Tibial nerve (tissue), 4 donors: ENCODE results near the gene REPS2. TPM values are rescaled to one million over a fixed set of nuclear protein-coding genes. Genes with fewer than 3 reads are reported as not detected.

Source experiments
- DNase-seq, 2 donors: peaks; one replicate each; pipeline ENCODE4 v3.0.0-alpha.2; 2019; ENCODE audit warnings: low spot score in 2 of 2
- H3K27ac ChIP-seq, 4 donors: fragments of 200-600 bp; sonication (generic) in 3 of 4; one replicate each; pipeline ENCODE4 v1.5.1; 2017 to 2019; ENCODE audit warnings: mild to moderate bottlenecking in 1 of 4
- H3K27me3 ChIP-seq, 2 donors: fragments of 200-600 bp; sonication (generic) in 1 of 2; one replicate each; pipeline versions ENCODE4 v1.5.1 to v1.6.0; 2017 to 2019
- H3K36me3 ChIP-seq, 3 donors: fragments of 200-600 bp; sonication (generic); one replicate each; pipeline ENCODE4 v1.5.1; 2018 to 2019
- H3K4me1 ChIP-seq, 4 donors: fragments of 200-600 bp; sonication (generic) in 3 of 4; one replicate each; pipeline ENCODE4 v1.5.1; 2017 to 2019
- H3K4me3 ChIP-seq, 4 donors: fragments of 200-600 bp; sonication (generic) in 3 of 4; one replicate each; pipeline ENCODE4 v1.5.1; 2017 to 2019; ENCODE audit warnings: mild to moderate bottlenecking in 1 of 4, moderate library complexity in 1 of 4
- H3K9me3 ChIP-seq, 4 donors: fragments of 200-600 bp; sonication (generic) in 3 of 4; one replicate each; pipeline ENCODE4 v1.5.1; 2017 to 2019
- EP300 ChIP-seq, 2 donors: sonication (generic); formaldehyde crosslinking; IDR thresholded peaks; one replicate each; pipeline ENCODE4 v1.6.1; 2017; ENCODE audit warnings: antibody characterized with exemption in 2 of 2, mild to moderate bottlenecking in 1 of 2
- POLR2A ChIP-seq, 2 donors: fragments of 450-650 bp; IDR thresholded peaks; one replicate each; pipeline ENCODE4 v1.6.1; 2017; ENCODE audit warnings: antibody characterized with exemption in 2 of 2, mild to moderate bottlenecking in 2 of 2, moderate library complexity in 2 of 2
- WGBS, 2 donors: methylation state at CpG; one replicate each; pipeline ENCODE4 v1.1.5; 2018; 5-methylcytosine and 5-hydroxymethylcytosine counted together
- total RNA-seq, 4 donors: library from RNA; depleted of rRNA; stranded (reverse); fragments of >200 nt; gene quantifications; one replicate each; pipeline ENCODE4 v1.1.0, GENCODE V29; 2016
- TF ChIP-seq, protein P1 (sequence below), 5 experiments: fragments of 200-600 bp in 3 of 5; fragments of 450-650 bp in 2 of 5; sonication (generic) in 3 of 5; IDR thresholded peaks; one replicate each; pipeline ENCODE4 v1.5.1; 2016 to 2019; ENCODE audit warnings: antibody characterized with exemption in 5 of 5, mild to moderate bottlenecking in 3 of 5, moderate library complexity in 2 of 5

REPS2 gene
- total RNA-seq, 4 donors from 2014 or later: 7.5 to 26.0 (median 9.7) TPM

DNA sequence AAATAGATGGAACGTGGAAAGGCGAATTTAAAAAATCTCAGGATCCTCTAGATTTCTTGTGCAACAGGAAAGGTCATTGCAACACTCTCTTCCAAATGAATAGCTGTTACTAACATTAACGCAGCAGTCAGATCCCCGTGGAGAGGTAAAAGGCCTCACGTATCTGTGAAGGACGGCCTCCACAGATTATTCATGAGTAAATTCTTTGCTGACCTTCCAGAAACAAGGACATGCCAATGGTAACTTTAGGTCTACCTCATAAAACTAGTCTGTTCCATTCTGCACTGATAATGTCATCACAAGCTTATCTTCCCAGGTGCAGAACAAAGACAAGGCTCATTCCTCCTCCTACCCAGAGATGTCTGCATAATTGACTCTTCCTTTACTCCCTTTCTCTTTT lies 16.1 kb upstream of the REPS2 start:
- H3K4me3 ChIP-seq: no peak overlapping the region
- peaks cover 0 to 5% of the 10 kb centered on the region in 2 donors for H3K27me3 ChIP-seq
- no peaks in the 10 kb centered on the region for H3K9me3 ChIP-seq
- H3K27ac ChIP-seq: no peak overlapping the region
- H3K36me3 ChIP-seq: no peaks in the 10 kb centered on the region
- no peak for DNase-seq
- WGBS, 2 donors: 54 to 74% methylated on average over 6 of the region's 6 CpGs
- TF ChIP-seq POLR2A (IDR thresholded peaks at IDR 0.05) (no peak), EP300 (IDR thresholded peaks at IDR 0.05) (no peak)
- TF ChIP-seq, protein P1, sequence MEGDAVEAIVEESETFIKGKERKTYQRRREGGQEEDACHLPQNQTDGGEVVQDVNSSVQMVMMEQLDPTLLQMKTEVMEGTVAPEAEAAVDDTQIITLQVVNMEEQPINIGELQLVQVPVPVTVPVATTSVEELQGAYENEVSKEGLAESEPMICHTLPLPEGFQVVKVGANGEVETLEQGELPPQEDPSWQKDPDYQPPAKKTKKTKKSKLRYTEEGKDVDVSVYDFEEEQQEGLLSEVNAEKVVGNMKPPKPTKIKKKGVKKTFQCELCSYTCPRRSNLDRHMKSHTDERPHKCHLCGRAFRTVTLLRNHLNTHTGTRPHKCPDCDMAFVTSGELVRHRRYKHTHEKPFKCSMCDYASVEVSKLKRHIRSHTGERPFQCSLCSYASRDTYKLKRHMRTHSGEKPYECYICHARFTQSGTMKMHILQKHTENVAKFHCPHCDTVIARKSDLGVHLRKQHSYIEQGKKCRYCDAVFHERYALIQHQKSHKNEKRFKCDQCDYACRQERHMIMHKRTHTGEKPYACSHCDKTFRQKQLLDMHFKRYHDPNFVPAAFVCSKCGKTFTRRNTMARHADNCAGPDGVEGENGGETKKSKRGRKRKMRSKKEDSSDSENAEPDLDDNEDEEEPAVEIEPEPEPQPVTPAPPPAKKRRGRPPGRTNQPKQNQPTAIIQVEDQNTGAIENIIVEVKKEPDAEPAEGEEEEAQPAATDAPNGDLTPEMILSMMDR (IDR thresholded peaks at IDR 0.05): no peak
- H3K4me1 ChIP-seq: no peaks in the 10 kb centered on the region

DNA sequence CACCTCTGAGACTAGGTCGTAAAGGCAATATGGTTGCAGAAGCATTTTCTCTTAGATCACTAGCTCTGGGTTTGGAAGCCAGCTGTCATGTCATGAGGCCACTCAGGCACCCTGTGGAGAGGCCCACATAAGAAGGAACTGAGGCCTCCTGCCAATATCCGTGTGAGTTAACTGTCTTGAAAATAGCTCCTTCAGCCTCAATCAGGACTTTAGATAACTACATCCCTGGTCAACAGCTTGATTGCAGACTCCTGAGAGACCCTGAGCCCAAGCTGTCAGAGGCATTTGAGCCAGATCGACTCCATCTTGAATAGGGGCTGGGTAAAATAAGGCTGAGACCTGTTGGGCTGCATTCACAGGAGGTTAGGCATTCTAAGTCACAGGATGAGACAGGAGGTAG lies 15.1 kb upstream of the REPS2 start:
- no peak for DNase-seq
- H3K4me3 ChIP-seq: no peak overlapping the region
- H3K9me3 ChIP-seq: no peaks in the 10 kb centered on the region
- peaks cover 0 to 11% of the 10 kb centered on the region in 2 donors for H3K27me3 ChIP-seq
- 43 to 46% methylated on average over 3 of the region's 3 CpGs for WGBS, 2 donors
- TF ChIP-seq POLR2A (IDR thresholded peaks at IDR 0.05): no peak
- TF ChIP-seq EP300 (IDR thresholded peaks at IDR 0.05): no peak
- TF ChIP-seq, protein P1 (IDR thresholded peaks at IDR 0.05): no peak
- H3K36me3 ChIP-seq: no peaks in the 10 kb centered on the region
- no peaks in the 10 kb centered on the region for H3K4me1 ChIP-seq
- no peak overlapping the region for H3K27ac ChIP-seq

DNA sequence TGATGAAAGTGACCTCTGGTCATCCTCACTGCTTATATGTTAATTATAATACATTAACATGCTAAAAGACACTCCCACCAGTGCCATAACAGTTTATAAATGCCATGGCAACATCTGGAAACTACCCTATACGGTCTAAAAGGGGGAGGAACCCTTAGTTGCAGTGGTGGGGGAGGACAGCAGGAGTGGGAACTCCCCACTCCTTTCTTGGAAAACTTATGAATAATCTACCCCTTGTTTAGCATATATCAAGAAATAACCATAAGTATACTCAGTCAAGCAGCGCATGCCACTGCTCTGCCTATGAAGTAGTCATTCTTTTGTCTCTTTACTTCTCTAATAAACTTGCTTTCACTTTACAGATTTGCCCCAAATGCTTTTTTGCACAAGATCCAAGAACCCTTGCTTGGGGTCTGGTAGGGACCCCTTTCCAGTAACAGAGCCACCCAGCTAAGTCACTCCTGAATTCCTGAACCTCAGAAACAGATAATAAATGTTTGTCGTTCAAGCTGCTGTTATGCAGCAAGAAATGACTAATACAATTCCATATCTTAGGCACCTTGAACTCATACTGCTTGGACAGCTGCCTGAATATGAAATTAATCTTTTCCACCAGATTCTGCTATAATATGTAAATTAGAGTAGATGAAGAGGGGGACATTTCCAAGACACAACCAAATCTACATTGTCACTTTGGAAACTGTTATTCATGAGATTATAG lies 14.4 kb upstream of the REPS2 start:
- no peaks in the 10 kb centered on the region for H3K4me1 ChIP-seq
- 56 to 58% methylated on average over 3 of the region's 3 CpGs for WGBS, 2 donors
- H3K27ac ChIP-seq: no peak overlapping the region
- no peaks in the 10 kb centered on the region for H3K36me3 ChIP-seq
- DNase-seq: no peak
- peaks cover 0 to 12% of the 10 kb centered on the region in 2 donors for H3K27me3 ChIP-seq
- H3K4me3 ChIP-seq: no peak overlapping the region
- no peak for TF ChIP-seq EP300 (IDR thresholded peaks at IDR 0.05)
- TF ChIP-seq, protein P1 (IDR thresholded peaks at IDR 0.05): no peak
- TF ChIP-seq POLR2A (IDR thresholded peaks at IDR 0.05): no peak
- H3K9me3 ChIP-seq: no peaks in the 10 kb centered on the region

DNA sequence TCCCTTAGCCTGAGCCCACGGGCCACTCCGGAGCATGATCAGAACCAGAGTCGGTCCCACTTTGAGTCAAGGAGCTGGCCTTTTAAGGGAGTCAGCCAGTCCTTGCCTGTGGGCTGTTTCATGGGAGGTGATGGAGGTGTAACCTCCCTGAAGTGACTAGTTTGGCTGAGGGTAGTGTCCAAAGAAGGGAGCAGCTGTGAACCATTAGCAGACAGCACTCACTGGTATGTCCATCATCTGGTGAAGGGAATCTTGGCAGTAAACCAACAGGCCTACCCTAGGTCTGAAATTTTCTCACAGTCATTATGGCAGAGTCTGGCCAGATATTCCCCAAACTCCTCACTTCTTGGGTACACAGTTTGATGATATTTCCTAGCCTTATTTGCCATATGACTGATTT lies 12.3 kb upstream of the REPS2 start:
- DNase-seq: no peak
- 74 to 90% methylated on average over 3 of the region's 3 CpGs for WGBS, 2 donors
- no peaks in the 10 kb centered on the region for H3K36me3 ChIP-seq
- TF ChIP-seq, protein P1 (IDR thresholded peaks at IDR 0.05): no peak
- no peak for TF ChIP-seq EP300 (IDR thresholded peaks at IDR 0.05)
- no peak for TF ChIP-seq POLR2A (IDR thresholded peaks at IDR 0.05)
- peaks cover 0 to 12% of the 10 kb centered on the region in 2 donors for H3K27me3 ChIP-seq
- no peak overlapping the region for H3K4me3 ChIP-seq
- no peak overlapping the region for H3K27ac ChIP-seq
- peaks cover 0 to 4% (median 0%) of the 10 kb centered on the region in 4 donors for H3K9me3 ChIP-seq
- no peaks in the 10 kb centered on the region for H3K4me1 ChIP-seq

DNA sequence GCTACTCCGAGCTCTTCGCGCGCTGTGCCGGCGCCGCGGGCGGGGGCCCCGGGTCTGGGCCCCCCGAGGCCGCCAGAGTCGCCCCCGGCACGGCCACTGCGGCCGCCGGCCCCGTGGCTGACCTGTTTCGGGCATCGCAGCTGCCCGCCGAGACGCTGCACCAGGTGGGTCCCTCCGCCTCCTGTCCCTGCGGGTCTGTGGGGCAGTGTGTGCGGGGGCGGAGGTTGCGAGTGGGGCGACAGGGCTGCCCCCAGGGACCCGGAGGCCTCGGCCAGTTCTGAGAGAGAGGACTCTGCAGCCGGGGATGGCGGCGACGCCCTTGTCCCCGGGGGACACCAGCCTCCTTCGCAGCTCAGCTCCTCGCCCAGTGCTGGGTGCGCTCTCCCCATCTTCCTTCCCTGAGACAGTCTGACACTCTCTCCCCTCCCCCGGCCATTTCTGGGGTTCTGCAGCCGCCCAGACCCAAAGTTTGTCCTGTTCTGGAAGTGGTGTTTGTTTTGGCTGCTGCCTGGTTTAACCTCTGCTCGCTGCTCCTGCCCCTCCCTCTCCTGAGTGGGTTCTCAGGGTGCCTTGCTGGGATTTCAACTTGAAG lies 609 bp downstream of the REPS2 start:
- TF ChIP-seq EP300 (IDR thresholded peaks at IDR 0.05) (no peak), POLR2A (IDR thresholded peaks at IDR 0.05) (no peak)
- TF ChIP-seq, protein P1 (IDR thresholded peaks at IDR 0.05): no peak
- Histone ChIP-seq H3K27me3 (peaks cover 0 to 9% of the 10 kb centered on the region in 2 donors), H3K27ac (peak overlapping the region in 1 of 4 donors; percentile 61), H3K4me3 (peak overlapping the region; percentile 20 to 69 (median 41)), H3K4me1 (peaks cover 0 to 5% (median 0%) of the 10 kb centered on the region in 4 donors), H3K9me3 (no peaks in the 10 kb centered on the region), H3K36me3 (no peaks in the 10 kb centered on the region)
- 0 to 32% methylated on average over 1 to 33 of the region's 43 CpGs for WGBS, 2 donors
- DNase-seq: no peak
